Measurements from ENCODE around the gene GPR132. TPM values are rescaled to one million over a fixed set of nuclear protein-coding genes. Genes with fewer than 3 reads are reported as not detected.

GPR132 gene, protein sequence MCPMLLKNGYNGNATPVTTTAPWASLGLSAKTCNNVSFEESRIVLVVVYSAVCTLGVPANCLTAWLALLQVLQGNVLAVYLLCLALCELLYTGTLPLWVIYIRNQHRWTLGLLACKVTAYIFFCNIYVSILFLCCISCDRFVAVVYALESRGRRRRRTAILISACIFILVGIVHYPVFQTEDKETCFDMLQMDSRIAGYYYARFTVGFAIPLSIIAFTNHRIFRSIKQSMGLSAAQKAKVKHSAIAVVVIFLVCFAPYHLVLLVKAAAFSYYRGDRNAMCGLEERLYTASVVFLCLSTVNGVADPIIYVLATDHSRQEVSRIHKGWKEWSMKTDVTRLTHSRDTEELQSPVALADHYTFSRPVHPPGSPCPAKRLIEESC
- total RNA-seq, result not detected in 2 replicates

GRCh38 chr14:105065280-105066228, at the start of gene GPR132:
TSS of gene GPR132 (minus strand) at chr14:105065430. CDS start at chr14:105055420, 10,010 bp downstream.

GRCh38 chr14:105020815-105021655, 44.2 kb downstream of the GPR132 start, which contains the start of gene CDCA4:
TSS of gene CDCA4 (minus strand) at chr14:105021083. CDS start at chr14:105011929, 9,154 bp downstream.

Small RNAs within 50 kb of the gene (small RNA-seq; reads per million reads assigned to genes)
- not detected for gene AL512356.2

Other genes starting within 250 kb of the GPR132 start
- 26.4 and 27.1 TPM in 2 replicates for gene CEP170B, start 200.2 kb downstream of the GPR132 start, total RNA-seq
- gene PLD4, start 140.6 kb downstream of the GPR132 start, total RNA-seq, result under 0.01 TPM in 2 replicates
- 55.2 and 76.0 TPM in 2 replicates for gene AHNAK2, start 87.1 kb downstream of the GPR132 start, total RNA-seq
- 6.5 and 10.2 TPM in 2 replicates for gene CLBA1, start 79.6 kb downstream of the GPR132 start, total RNA-seq
- gene CDCA4, start 44.3 kb downstream of the GPR132 start, total RNA-seq, result 39.2 and 45.6 TPM in 2 replicates
- 47.0 and 50.1 TPM in 2 replicates for gene JAG2, start 103.3 kb upstream of the GPR132 start, total RNA-seq
- gene NUDT14, start 115.9 kb upstream of the GPR132 start, total RNA-seq, result 36.2 and 72.2 TPM in 2 replicates
- gene BTBD6, start 183.1 kb upstream of the GPR132 start, total RNA-seq, result 58.2 and 58.8 TPM in 2 replicates
- gene BRF1, start 235.6 kb upstream of the GPR132 start, total RNA-seq, result 49.3 and 56.0 TPM in 2 replicates
- gene PACS2, start 249.3 kb upstream of the GPR132 start, total RNA-seq, result 69.9 and 99.9 TPM in 2 replicates

Measured in vein endothelial cell (primary cell).